ENCODE measurements around the gene GHR. TPM values are rescaled to one million over a fixed set of nuclear protein-coding genes. Genes with fewer than 3 reads are reported as not detected.
A peak's percentile ranks its signal among the peaks of the same experiment; 100 is the strongest.

Gene GHR
- total and polyA plus RNA-seq, 2 donors (not counting 3 experiments of a cell fraction or from before 2014, with no cell fraction given), result 0.27 to 0.28 TPM

GRCh38 chr5:42761791-42762190, 338.6 kb downstream of the GHR start:
- no peaks in the 10 kb centered on the region for H3K4me1 ChIP-seq (ENCODE audit: control insufficient read depth, extremely low read depth, insufficient read depth, low read length)
- no peak for DNase-seq (ENCODE audit: low read depth, low spot score)
- dilution Hi-C loops (cut with MboI; ENCODE audit: extremely low pct_ligation_motif_present, low sequenced_read_pairs) (no loop called here), intact Hi-C loops (cut with micrococcal nuclease) (no loop called here)
- no peak for TF ChIP-seq JUN (IDR thresholded peaks at IDR 0.05; ENCODE audit: borderline replicate concordance, insufficient read depth, insufficient read length, low read depth)
- H3K4me3 ChIP-seq (replicated peaks in 1 of 3; ENCODE audit: insufficient read depth in 1 of 3, low read depth in 1 of 3, low read length in 3 of 3), result no peak overlapping the region
- H3K36me3 ChIP-seq (ENCODE audit: control insufficient read depth in 2 of 2, extremely low read depth in 1 of 2, insufficient read depth in 2 of 2, low read length in 2 of 2), result no peaks in the 10 kb centered on the region
- no peaks in the 10 kb centered on the region for H3K27me3 ChIP-seq (ENCODE audit: control insufficient read depth in 2 of 2, insufficient read depth in 2 of 2, low read length in 2 of 2)
- ChIA-PET CTCF (interaction anchor here (1.3 to 1.7 kb wide), 2 partner anchors 29 to 178 kb away, joined by 3 to 7 read pairs; no protein-coding TSS in a partner anchor), POLR2A (no interaction called here)
- no peaks in the 10 kb centered on the region for H3K9me3 ChIP-seq (replicated peaks; ENCODE audit: control insufficient read depth, insufficient read depth, low read length)
- H4K20me1 ChIP-seq (replicated peaks; ENCODE audit: control insufficient read depth, extremely low read depth, insufficient read depth, low read length), result no peaks in the 10 kb centered on the region
- no peak overlapping the region for H3K27ac ChIP-seq (ENCODE audit: insufficient read depth, low read depth, low read length)
- H2AFZ ChIP-seq (ENCODE audit: low read depth, low read length), result no peak overlapping the region
- no peak for FAIRE-seq
- BruUV-seq (replicated peaks), result no TSS peak
- no peak overlapping the region for H3K9ac ChIP-seq (replicated peaks; ENCODE audit: extremely low read depth, insufficient read depth, low read length)
- H3K4me2 ChIP-seq (ENCODE audit: insufficient read depth, low read length), result no peak overlapping the region
- no peaks in the 10 kb centered on the region for H3K9me1 ChIP-seq (replicated peaks; ENCODE audit: control insufficient read depth, extremely low read depth, insufficient read depth, low read length)
- no peaks in the 10 kb centered on the region for H3K79me2 ChIP-seq (ENCODE audit: control insufficient read depth, insufficient read depth, low read length)

DNA sequence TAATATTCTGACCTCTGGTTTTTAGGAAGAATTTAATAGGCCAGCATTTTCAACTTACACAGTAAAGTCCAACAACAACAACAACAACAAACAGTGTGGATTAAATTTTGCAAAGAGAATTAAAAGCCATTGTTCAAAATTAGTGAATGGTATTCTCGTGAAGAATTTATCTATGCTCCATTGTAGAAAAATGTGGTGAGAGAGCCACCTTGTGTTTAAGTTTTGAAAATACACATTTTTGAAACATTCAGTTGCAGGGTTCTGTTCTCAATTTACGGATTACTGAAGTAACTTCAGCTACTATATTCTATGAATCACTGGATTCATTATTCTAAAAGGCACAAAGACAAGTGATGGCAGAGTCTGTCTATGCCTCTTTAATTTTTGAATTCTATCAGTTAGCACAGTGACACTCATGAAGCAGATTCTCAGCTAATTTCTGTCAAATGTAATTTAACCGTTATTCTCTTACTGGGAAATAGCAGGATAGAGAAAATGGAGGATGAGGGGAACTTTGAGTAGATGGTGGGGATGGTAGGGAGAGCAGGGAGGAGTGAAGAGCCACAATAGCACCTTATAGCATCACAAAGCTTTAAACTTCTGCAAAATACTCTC, 344.4 kb downstream of the GHR start:
- intact Hi-C loops (cut with micrococcal nuclease), result loop anchor here (1.0 to 5.0 kb wide), 5 partner anchors 120 to 762 kb away; partner anchors contain the start of gene GHR
- DNase-seq (ENCODE audit: low read depth, low spot score), result peak; percentile 39
- Histone ChIP-seq H2AFZ (ENCODE audit: low read depth, low read length) (no peak overlapping the region), H4K20me1 (replicated peaks; ENCODE audit: control insufficient read depth, extremely low read depth, insufficient read depth, low read length) (no peaks in the 10 kb centered on the region), H3K9me3 (replicated peaks; ENCODE audit: control insufficient read depth, insufficient read depth, low read length) (no peaks in the 10 kb centered on the region), H3K27ac (ENCODE audit: insufficient read depth, low read depth, low read length) (no peak overlapping the region), H3K9me1 (replicated peaks; ENCODE audit: control insufficient read depth, extremely low read depth, insufficient read depth, low read length) (no peaks in the 10 kb centered on the region), H3K27me3 (ENCODE audit: control insufficient read depth in 2 of 2, insufficient read depth in 2 of 2, low read length in 2 of 2) (no peaks in the 10 kb centered on the region), H3K79me2 (ENCODE audit: control insufficient read depth, insufficient read depth, low read length) (no peaks in the 10 kb centered on the region), H3K4me3 (replicated peaks in 1 of 3; ENCODE audit: insufficient read depth in 1 of 3, low read depth in 1 of 3, low read length in 3 of 3) (no peak overlapping the region), H3K36me3 (ENCODE audit: control insufficient read depth in 2 of 2, extremely low read depth in 1 of 2, insufficient read depth in 2 of 2, low read length in 2 of 2) (no peaks in the 10 kb centered on the region), H3K9ac (replicated peaks; ENCODE audit: extremely low read depth, insufficient read depth, low read length) (no peak overlapping the region), H3K4me1 (ENCODE audit: control insufficient read depth, extremely low read depth, insufficient read depth, low read length) (no peaks in the 10 kb centered on the region), H3K4me2 (ENCODE audit: insufficient read depth, low read length) (no peak overlapping the region)
- ChIA-PET CTCF (interaction anchor here (0.6 to 2.0 kb wide), 37 partner anchors 9 to 1497 kb away, joined by 3 to 44 read pairs (median 5); partner anchors contain the start of genes CCDC152 and GHR), POLR2A (no interaction called here)
- dilution Hi-C loops (cut with MboI; ENCODE audit: extremely low pct_ligation_motif_present, low sequenced_read_pairs), result no loop called here
- FAIRE-seq, result peak; percentile 76
- TF ChIP-seq, protein P1, sequence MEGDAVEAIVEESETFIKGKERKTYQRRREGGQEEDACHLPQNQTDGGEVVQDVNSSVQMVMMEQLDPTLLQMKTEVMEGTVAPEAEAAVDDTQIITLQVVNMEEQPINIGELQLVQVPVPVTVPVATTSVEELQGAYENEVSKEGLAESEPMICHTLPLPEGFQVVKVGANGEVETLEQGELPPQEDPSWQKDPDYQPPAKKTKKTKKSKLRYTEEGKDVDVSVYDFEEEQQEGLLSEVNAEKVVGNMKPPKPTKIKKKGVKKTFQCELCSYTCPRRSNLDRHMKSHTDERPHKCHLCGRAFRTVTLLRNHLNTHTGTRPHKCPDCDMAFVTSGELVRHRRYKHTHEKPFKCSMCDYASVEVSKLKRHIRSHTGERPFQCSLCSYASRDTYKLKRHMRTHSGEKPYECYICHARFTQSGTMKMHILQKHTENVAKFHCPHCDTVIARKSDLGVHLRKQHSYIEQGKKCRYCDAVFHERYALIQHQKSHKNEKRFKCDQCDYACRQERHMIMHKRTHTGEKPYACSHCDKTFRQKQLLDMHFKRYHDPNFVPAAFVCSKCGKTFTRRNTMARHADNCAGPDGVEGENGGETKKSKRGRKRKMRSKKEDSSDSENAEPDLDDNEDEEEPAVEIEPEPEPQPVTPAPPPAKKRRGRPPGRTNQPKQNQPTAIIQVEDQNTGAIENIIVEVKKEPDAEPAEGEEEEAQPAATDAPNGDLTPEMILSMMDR (IDR thresholded peaks at IDR 0.05; ENCODE audit: extremely low read depth in 1 of 2, insufficient read depth in 1 of 2, low read depth in 1 of 2, low read length in 2 of 2), result peak; percentile 19 to 20
- TF ChIP-seq JUN (IDR thresholded peaks at IDR 0.05; ENCODE audit: borderline replicate concordance, insufficient read depth, insufficient read length, low read depth), result no peak
- no TSS peak for BruUV-seq (replicated peaks)
